ENCODE results near the gene UBR3. TPM values are rescaled to one million over a fixed set of nuclear protein-coding genes. Genes with fewer than 3 reads are reported as not detected.

The UBR3 gene
- total RNA-seq, 1 experiment from 2014 or later = 9.6 TPM

GRCh38 chr2:169997140-169997887 lies 170.1 kb downstream of the UBR3 start:
- DNase-seq (ENCODE audit: low spot score) = no peak

GRCh38 chr2:169999054-169999453 lies 171.8 kb downstream of the UBR3 start:
- DNase-seq (ENCODE audit: low spot score) = no peak

GRCh38 chr2:170002096-170002495 lies 174.8 kb downstream of the UBR3 start:
- DNase-seq (ENCODE audit: low spot score) = peak; percentile 66

GRCh38 chr2:170005702-170006101 lies 178.4 kb downstream of the UBR3 start:
- peak; percentile 44 for DNase-seq (ENCODE audit: low spot score)

GRCh38 chr2:170006587-170007325 lies 179.5 kb downstream of the UBR3 start:
- DNase-seq (ENCODE audit: low spot score) = no peak

GRCh38 chr2:170009209-170009608 lies 182.0 kb downstream of the UBR3 start:
- no peak for DNase-seq (ENCODE audit: low spot score)

- DNase-seq (ENCODE audit: low spot score) = no peak
Observed at GRCh38 chr2:170012773-170013172, 185.5 kb downstream of the UBR3 start.

GRCh38 chr2:170013802-170014551 lies 186.7 kb downstream of the UBR3 start:
- no peak for DNase-seq (ENCODE audit: low spot score)

GRCh38 chr2:170014769-170015168 lies 187.5 kb downstream of the UBR3 start:
- DNase-seq (ENCODE audit: low spot score) = no peak

GRCh38 chr2:170017860-170018532 lies 190.7 kb downstream of the UBR3 start:
- no peak for DNase-seq (ENCODE audit: low spot score)

GRCh38 chr2:170019060-170019805 lies 192.0 kb downstream of the UBR3 start:
- no peak for DNase-seq (ENCODE audit: low spot score)

- no peak for DNase-seq (ENCODE audit: low spot score)
Observed at GRCh38 chr2:170020777-170021176, 193.5 kb downstream of the UBR3 start.

GRCh38 chr2:170022692-170023091 lies 195.4 kb downstream of the UBR3 start:
- DNase-seq (ENCODE audit: low spot score) = no peak

- DNase-seq (ENCODE audit: low spot score) = no peak
Observed at GRCh38 chr2:170024721-170025120, 197.5 kb downstream of the UBR3 start.

GRCh38 chr2:170025223-170025622 lies 198.0 kb downstream of the UBR3 start:
- DNase-seq (ENCODE audit: low spot score) = no peak

- DNase-seq (ENCODE audit: low spot score) = peak; percentile 11
Observed at GRCh38 chr2:170026361-170026760, 199.1 kb downstream of the UBR3 start.

- no peak for DNase-seq (ENCODE audit: low spot score)
Observed at GRCh38 chr2:170029551-170029950, 202.3 kb downstream of the UBR3 start.

- DNase-seq (ENCODE audit: low spot score) = no peak
Observed at GRCh38 chr2:170030040-170030439, 202.8 kb downstream of the UBR3 start.

- DNase-seq (ENCODE audit: low spot score) = no peak
Observed at GRCh38 chr2:170031288-170031687, 204.0 kb downstream of the UBR3 start.

- DNase-seq (ENCODE audit: low spot score) = no peak
Observed at GRCh38 chr2:170034596-170034995, 207.3 kb downstream of the UBR3 start.

GRCh38 chr2:170038734-170039133 lies 211.5 kb downstream of the UBR3 start:
- no peak for DNase-seq (ENCODE audit: low spot score)

All from HT-29 (cell line).